ENCODE data around the gene CST7.

CST7 gene

GRCh38 chr20:25006431-25007167, 57.5 kb downstream of the CST7 start:
- DNase-seq (ENCODE audit: extremely low read depth, low read depth), result no peak
- TF ChIP-seq CTCF (IDR thresholded peaks at IDR 0.05; ENCODE audit: low read depth, low read length), result no peak

- no peak for DNase-seq (ENCODE audit: extremely low read depth, low read depth)
- no peak for TF ChIP-seq CTCF (IDR thresholded peaks at IDR 0.05; ENCODE audit: low read depth, low read length)
Measured at GRCh38 chr20:25007491-25008305, 58.6 kb downstream of the CST7 start.

- no peak for DNase-seq (ENCODE audit: extremely low read depth, low read depth)
- no peak for TF ChIP-seq CTCF (IDR thresholded peaks at IDR 0.05; ENCODE audit: low read depth, low read length)
Measured at GRCh38 chr20:25008388-25009217, 59.5 kb downstream of the CST7 start.

All from AG09319 (cell line).